Measurements from ENCODE around the gene TMEM92.

The TMEM92 gene

DNA sequence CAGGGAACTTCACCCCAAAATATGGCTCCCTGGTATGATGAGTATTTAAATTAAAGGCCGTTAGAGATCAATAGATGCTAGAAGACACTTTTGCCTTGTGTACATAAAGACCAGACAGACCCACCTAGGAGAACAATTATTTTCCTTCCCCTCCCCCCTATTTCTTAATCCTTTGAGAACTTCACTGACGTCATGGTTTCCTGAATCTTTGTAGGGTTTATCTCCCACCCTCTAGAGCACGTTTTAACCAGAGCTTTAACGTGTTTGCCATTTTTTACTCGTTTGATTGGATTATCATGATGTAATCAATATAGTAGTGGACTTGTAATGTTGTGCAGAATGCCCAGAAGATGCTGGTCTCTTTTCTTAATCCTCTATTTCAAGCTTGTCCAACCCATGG lies 48.8 kb downstream of the TMEM92 start:
- no peak for DNase-seq (ENCODE audit: low read depth in 2 of 3, low spot score in 2 of 3)

DNA sequence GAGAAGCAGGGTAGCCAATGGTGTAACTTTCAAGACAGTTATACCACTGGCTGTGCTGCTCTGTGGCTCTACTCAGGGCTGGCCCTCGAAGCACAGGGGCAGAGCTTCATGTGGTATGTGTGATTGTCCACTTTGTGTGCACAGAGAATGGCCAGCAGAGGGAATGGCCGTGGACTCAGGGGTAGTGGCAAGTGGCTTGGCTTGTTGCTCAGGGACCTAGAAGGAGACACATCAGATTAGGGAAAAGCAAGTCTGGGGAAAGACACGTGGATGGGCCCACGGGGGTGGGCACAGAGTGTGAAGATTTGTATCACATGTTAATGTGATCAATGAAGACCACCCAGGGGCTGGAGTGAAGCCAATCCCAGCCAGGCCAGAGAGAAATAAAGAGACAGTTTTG lies 51.6 kb downstream of the TMEM92 start:
- DNase-seq (ENCODE audit: low read depth in 2 of 3, low spot score in 2 of 3): no peak

DNA sequence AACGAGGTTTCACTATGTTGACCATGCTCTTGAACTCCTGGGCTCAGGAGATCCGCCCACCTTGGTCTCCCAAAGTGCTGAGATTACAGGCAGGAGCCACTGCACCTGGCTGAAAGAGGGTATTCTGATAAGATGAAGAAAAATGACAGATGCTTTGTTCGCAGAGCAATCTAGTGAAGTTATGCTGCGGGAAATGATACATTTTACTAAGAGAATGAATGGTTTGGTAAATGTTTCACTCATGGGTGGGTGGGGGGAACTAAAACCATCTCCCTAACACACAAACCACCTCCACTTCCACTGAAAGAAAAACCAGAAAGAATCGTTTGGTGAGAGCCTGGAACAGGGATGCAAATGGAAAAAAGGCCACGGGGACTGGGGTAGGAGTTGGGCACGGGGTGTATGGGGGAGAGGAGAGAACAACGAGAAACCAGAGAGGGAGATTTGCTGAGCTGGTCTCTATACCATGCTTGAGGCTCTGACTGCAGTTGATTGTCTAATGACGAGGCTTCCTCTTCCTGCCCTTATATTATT lies 52.6 kb downstream of the TMEM92 start:
- DNase-seq (ENCODE audit: low read depth in 2 of 3, low spot score in 2 of 3): no peak

DNA sequence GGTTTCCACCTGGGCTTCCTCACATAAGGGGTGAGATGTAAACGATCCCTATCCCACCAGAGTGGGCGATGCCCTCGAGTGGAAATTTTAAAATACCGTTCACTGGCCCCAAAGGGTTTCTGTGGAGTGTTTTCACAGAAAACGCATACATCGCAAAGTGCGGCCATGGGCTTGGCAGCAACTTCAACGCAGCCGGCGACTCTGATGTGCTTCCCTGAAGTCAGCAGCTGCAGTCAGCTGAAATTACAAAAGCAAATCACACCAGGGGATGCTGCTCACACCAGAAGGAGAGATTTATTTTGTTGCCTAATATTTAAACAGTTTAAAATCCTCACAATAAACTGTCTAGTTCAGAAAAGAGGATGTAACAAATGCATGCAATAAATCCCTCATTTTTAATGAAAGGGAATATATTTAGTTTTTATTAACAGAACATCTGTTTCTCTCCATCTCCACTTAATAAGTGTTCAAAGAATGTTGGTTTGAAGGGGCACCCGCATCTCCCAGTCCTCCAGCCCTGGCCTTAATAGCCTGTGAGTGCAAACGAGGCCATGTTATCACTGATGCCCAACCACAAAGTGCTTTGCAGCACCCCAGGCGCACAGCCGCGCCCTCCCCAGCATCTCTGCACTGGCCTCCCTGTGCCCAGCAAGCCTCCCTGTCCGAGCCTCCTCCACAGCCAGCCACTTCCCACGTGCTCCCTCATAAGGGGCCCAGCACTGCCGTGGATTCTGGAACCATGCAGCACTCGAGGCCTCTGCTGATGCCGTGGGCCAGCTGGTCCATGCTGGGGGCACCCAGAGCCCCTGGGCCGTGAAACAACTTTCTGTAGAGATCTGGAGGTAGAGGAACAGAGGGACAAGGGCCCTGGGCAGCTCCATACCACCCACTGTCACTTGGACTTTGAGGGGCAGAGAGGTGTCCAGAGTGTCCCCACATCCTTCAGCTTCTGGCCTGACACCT lies 54.4 kb downstream of the TMEM92 start:
- DNase-seq (ENCODE audit: low read depth in 2 of 3, low spot score in 2 of 3): no peak

DNA sequence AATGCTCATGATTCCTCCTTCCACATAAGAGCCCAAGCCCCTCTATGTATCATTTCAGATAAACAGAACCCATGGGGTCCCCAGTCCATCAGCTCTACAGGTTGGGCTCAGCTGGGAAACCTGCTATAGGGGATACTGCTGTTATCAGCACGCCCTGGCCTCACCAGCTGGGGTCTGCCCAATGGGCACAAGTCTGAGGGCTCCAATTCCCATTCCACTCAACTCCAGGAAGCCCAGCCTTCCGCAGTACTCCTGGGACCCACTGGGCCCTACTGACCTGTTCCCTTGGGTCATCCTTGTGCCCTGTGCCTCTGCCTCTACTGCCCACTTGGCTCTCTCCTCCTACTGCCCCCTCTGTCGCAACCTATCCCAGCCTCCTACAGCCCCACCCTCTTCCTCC lies 55.5 kb downstream of the TMEM92 start:
- no peak for DNase-seq (ENCODE audit: low read depth in 2 of 3, low spot score in 2 of 3)

DNA sequence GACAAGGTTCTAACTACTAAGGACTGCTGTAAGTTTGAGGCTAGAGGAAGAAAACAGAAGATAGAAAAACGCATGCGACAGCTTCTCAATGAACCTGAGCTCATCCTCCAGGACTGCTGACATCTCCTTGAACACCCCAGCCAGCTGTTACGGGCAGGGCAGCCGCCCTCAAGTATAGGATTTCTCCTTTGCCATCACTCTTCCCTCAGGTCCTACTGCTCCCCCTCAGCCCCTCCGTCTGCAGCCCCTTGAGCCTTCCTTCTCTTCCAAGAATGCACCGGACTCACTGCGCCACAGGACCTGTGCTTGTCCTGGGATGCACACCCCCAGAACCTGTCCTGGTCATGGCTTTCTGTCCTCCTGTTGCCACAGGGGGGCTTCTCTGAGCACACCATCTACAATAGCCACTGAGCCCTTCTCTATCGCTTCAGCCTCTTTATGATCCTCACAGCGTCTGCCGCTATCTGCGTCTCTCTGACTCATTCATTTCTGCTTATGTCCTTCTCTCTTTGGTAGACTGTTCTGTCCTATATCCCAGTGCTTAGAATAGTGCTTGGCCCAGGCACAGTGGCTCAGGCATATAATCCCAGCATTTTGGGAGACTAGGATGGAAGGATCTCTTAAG lies 56.0 kb downstream of the TMEM92 start:
- DNase-seq (ENCODE audit: low read depth in 2 of 3, low spot score in 2 of 3): no peak
